ENCODE measurements around the gene VKORC1L1. TPM values are rescaled to one million over a fixed set of nuclear protein-coding genes. Genes with fewer than 3 reads are reported as not detected.

The VKORC1L1 gene
- total and polyA plus RNA-seq, 10 of the 15 experiments (the other 5 are each of a cell fraction or from before 2014, with no cell fraction given) = 3.3 to 18.8 (median 12.5) TPM

DNA sequence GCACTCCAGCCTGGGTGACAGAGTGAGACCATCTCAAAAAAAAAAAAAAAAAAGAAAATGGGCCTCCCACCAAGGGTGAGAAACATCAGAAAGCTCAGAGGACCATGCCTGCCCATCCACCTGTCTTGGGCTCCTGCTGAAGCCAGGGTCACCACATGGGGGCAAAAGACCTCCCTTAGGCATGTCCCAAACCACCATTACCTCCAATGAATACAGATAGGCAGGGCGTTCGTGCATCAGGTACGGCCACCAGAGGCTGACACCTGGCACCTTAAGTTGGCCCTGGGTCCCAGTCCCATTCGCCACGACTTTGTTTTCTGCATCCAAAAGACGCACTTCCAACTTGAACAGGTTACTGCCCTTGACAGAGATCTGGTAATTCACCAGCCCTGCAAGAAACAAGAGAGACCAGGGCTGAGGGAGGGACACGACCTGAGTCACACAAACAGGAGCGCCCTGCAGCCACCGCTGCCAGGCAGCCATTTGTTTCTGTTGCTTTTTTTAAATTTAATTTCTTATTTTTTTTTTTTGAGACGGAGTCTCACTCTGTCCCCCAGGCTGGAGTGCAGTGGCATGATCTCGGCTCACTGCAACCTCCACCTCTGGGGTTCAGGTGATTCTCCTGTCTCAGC is 103.1 kb downstream of the VKORC1L1 start:
- peaks cover 11% of the 10 kb centered on the region for H3K79me2 ChIP-seq (ENCODE audit: control insufficient read depth, insufficient read depth, low read length)
- POLR2A ChIA-PET = no interaction called here
- no peak overlapping the region for H3K4me2 ChIP-seq (ENCODE audit: control insufficient read depth, insufficient read depth)
- H3K36me3 ChIP-seq (ENCODE audit: control insufficient read depth in 2 of 2, insufficient read depth in 2 of 2, low read length in 1 of 2) = peaks cover 8 to 16% of the 10 kb centered on the region in 2 experiments; a peak in 3 of 4 replicates
- no peak for ATAC-seq
- DNase-seq (ENCODE audit: low read depth, low spot score) = no peak
- H3K9me3 ChIP-seq (replicated peaks; ENCODE audit: control insufficient read depth, insufficient read depth, low read length) = no peaks in the 10 kb centered on the region
- TF ChIP-seq, protein P1, sequence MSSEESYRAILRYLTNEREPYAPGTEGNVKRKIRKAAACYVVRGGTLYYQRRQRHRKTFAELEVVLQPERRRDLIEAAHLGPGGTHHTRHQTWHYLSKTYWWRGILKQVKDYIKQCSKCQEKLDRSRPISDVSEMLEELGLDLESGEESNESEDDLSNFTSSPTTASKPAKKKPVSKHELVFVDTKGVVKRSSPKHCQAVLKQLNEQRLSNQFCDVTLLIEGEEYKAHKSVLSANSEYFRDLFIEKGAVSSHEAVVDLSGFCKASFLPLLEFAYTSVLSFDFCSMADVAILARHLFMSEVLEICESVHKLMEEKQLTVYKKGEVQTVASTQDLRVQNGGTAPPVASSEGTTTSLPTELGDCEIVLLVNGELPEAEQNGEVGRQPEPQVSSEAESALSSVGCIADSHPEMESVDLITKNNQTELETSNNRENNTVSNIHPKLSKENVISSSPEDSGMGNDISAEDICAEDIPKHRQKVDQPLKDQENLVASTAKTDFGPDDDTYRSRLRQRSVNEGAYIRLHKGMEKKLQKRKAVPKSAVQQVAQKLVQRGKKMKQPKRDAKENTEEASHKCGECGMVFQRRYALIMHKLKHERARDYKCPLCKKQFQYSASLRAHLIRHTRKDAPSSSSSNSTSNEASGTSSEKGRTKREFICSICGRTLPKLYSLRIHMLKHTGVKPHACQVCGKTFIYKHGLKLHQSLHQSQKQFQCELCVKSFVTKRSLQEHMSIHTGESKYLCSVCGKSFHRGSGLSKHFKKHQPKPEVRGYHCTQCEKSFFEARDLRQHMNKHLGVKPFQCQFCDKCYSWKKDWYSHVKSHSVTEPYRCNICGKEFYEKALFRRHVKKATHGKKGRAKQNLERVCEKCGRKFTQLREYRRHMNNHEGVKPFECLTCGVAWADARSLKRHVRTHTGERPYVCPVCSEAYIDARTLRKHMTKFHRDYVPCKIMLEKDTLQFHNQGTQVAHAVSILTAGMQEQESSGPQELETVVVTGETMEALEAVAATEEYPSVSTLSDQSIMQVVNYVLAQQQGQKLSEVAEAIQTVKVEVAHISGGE (CRISPR knock-in tag; IDR thresholded peaks at IDR 0.05) = no peak
- TF ChIP-seq MXI1 (IDR thresholded peaks at IDR 0.05; ENCODE audit: low read depth, low read length) = no peak
- no peak for TF ChIP-seq SMAD5 (IDR thresholded peaks at IDR 0.05; ENCODE audit: low read depth)
- TF ChIP-seq BCLAF1 (IDR thresholded peaks at IDR 0.05) = no peak
- no peak for TF ChIP-seq ZBTB40 (IDR thresholded peaks at IDR 0.05; ENCODE audit: borderline replicate concordance)
- no peak for TF ChIP-seq SUPT20H (IDR thresholded peaks at IDR 0.05; ENCODE audit: borderline replicate concordance, control insufficient read depth, low read depth, low read length)
- TF ChIP-seq POU2F2 (IDR thresholded peaks at IDR 0.05; ENCODE audit: borderline replicate concordance, low read depth, low read length) = no peak
- TF ChIP-seq, protein P2, sequence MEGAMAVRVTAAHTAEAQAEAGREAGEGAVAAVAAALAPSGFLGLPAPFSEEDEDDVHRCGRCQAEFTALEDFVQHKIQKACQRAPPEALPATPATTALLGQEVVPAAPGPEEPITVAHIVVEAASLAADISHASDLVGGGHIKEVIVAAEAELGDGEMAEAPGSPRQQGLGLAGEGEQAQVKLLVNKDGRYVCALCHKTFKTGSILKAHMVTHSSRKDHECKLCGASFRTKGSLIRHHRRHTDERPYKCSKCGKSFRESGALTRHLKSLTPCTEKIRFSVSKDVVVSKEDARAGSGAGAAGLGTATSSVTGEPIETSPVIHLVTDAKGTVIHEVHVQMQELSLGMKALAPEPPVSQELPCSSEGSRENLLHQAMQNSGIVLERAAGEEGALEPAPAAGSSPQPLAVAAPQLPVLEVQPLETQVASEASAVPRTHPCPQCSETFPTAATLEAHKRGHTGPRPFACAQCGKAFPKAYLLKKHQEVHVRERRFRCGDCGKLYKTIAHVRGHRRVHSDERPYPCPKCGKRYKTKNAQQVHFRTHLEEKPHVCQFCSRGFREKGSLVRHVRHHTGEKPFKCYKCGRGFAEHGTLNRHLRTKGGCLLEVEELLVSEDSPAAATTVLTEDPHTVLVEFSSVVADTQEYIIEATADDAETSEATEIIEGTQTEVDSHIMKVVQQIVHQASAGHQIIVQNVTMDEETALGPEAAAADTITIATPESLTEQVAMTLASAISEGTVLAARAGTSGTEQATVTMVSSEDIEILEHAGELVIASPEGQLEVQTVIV (IDR thresholded peaks at IDR 0.05; ENCODE audit: borderline replicate concordance, partially characterized antibody) = no peak
- RAD21 ChIA-PET (ENCODE audit: unreplicated experiment) = no interaction called here
- intact Hi-C loops (cut with micrococcal nuclease; ENCODE audit: unreplicated experiment) = no loop called here
- H3K27me3 ChIP-seq (replicated peaks in 1 of 2; ENCODE audit: control insufficient read depth in 2 of 2, insufficient read depth in 2 of 2, low read length in 1 of 2) = no peaks in the 10 kb centered on the region
- H4K20me1 ChIP-seq (ENCODE audit: control insufficient read depth, insufficient read depth) = no peaks in the 10 kb centered on the region
- H3K27ac ChIP-seq (ENCODE audit: control insufficient read depth, insufficient read depth) = no peak overlapping the region
- BruUV-seq (replicated peaks) = no TSS peak
- CTCF ChIA-PET = no interaction called here
- SMC1A ChIA-PET (ENCODE audit: uncharacterized antibody, unreplicated experiment) = interaction anchor here (0.7 kb wide), 1 partner anchor 91 kb away, joined by 3 read pairs; no protein-coding TSS in a partner anchor
- no peak overlapping the region for H3K9ac ChIP-seq (ENCODE audit: control insufficient read depth, insufficient read depth, low read length)
- 94% methylated on average over 10 of the region's 11 CpGs for WGBS (ENCODE audit: insufficient coverage, insufficient replicate concordance, low lambda C conversion rate, missing lambda C conversion rate)
- H3K4me3 ChIP-seq = no peak overlapping the region
- in situ Hi-C loops (cut with MboI) = no loop called here
- no peak overlapping the region for H2AFZ ChIP-seq (ENCODE audit: control insufficient read depth, low read depth, low read length)
- no peaks in the 10 kb centered on the region for H3K4me1 ChIP-seq (ENCODE audit: control insufficient read depth, insufficient read depth, low read length)
- FAIRE-seq = no peak
